Endothelial cell of umbilical vein (primary cell): Measurements from ENCODE around the gene SQSTM1.

Source experiments
- CTCF ChIP-seq, 2 donors: IDR thresholded peaks; 1 replicate in 1 of 2; 2 replicates in 1 of 2; pipeline ENCODE4 v1.5.1; 2011; ENCODE audit warnings: low read length in 2 of 2, mild to moderate bottlenecking in 2 of 2, moderate library complexity in 2 of 2, control low read depth in 1 of 2, inconsistent platforms in 1 of 2, low read depth in 1 of 2; ENCODE audit not compliant: insufficient read depth in 1 of 2; ENCODE audit errors: extremely low read depth in 1 of 2
- EZH2 ChIP-seq: IDR thresholded peaks from 2 replicates; pipeline ENCODE4 v1.6.1; 2012; ENCODE audit warnings: borderline replicate concordance, low read depth, mild to moderate bottlenecking, moderate library complexity, low read length, inconsistent platforms; ENCODE audit not compliant: severe bottlenecking
- GATA2 ChIP-seq: IDR thresholded peaks from 2 replicates; pipeline ENCODE4 v1.7.0; 2011; ENCODE audit warnings: low read depth, mild to moderate bottlenecking, moderate library complexity, mixed read lengths, low read length; ENCODE audit not compliant: insufficient read length, insufficient read depth
- JUN ChIP-seq: IDR thresholded peaks from 2 replicates; pipeline ENCODE4 v1.6.1; 2011; ENCODE audit warnings: borderline replicate concordance, low read depth; ENCODE audit not compliant: insufficient read length, insufficient read depth
- MAX ChIP-seq: IDR thresholded peaks from 2 replicates; pipeline ENCODE4 v1.6.1; 2011; ENCODE audit not compliant: insufficient read depth, insufficient read length
- MYC ChIP-seq: IDR thresholded peaks from one replicate; pipeline ENCODE4 v1.6.1; 2011; ENCODE audit warnings: mild to moderate bottlenecking, low read depth, low read length
- POLR2A ChIP-seq: IDR thresholded peaks from 2 replicates; pipeline ENCODE4 v1.6.1; 2012; ENCODE audit warnings: low read depth, mild to moderate bottlenecking, control low read depth, low read length
- POLR2AphosphoS5 ChIP-seq: IDR thresholded peaks from 2 replicates; pipeline ENCODE4 v1.6.1; 2012; ENCODE audit warnings: low read depth, mild to moderate bottlenecking, control low read depth, low read length, moderate library complexity; ENCODE audit not compliant: insufficient read depth

- TF ChIP-seq CTCF (IDR thresholded peaks at IDR 0.05; ENCODE audit: extremely low read depth in 1 of 2, insufficient read depth in 1 of 2, low read depth in 1 of 2, low read length in 2 of 2) (no peak), JUN (no peak), EZH2 (no peak), MYC (no peak), POLR2A (no peak), GATA2 (no peak), POLR2AphosphoS5 (no peak), MAX (no peak)
Measured at GRCh38 chr5:179863449-179864085, 42.9 kb downstream of the SQSTM1 start.
